Ishikawa (cell line): ENCODE results near the gene NPHP4.

Experiments
- CEBPB ChIP-seq: IDR thresholded peaks from 2 replicates; pipeline ENCODE4 v1.6.1; 2012
- CREB1 ChIP-seq: IDR thresholded peaks from 2 replicates; pipeline ENCODE4 v1.6.1; 2012; ENCODE audit warnings: low read depth
- EGR1 ChIP-seq: IDR thresholded peaks from 2 replicates; pipeline ENCODE4 v1.6.1; 2012
- EP300 ChIP-seq: IDR thresholded peaks from 2 replicates; pipeline ENCODE4 v1.6.1; 2012; ENCODE audit warnings: borderline replicate concordance
- FOXM1 ChIP-seq: IDR thresholded peaks from 2 replicates; pipeline ENCODE4 v1.6.1; 2012; ENCODE audit warnings: low read depth, borderline replicate concordance
- NFIC ChIP-seq: IDR thresholded peaks from 2 replicates; pipeline ENCODE4 v1.6.1; 2012
- RAD21 ChIP-seq: IDR thresholded peaks from 2 replicates; pipeline ENCODE4 v1.6.1; 2012; ENCODE audit warnings: low read depth
- TAF1 ChIP-seq: IDR thresholded peaks from 2 replicates; pipeline ENCODE4 v1.6.1; 2012; ENCODE audit warnings: low read depth, mild to moderate bottlenecking
- TCF12 ChIP-seq: IDR thresholded peaks from 2 replicates; pipeline ENCODE4 v1.6.1; 2012; ENCODE audit warnings: low read depth
- TEAD4 ChIP-seq: IDR thresholded peaks from 2 replicates; pipeline ENCODE4 v1.6.1; 2012
- YY1 ChIP-seq: IDR thresholded peaks from 2 replicates; pipeline ENCODE4 v1.6.1; 2012; ENCODE audit warnings: low read depth
- ZBTB7A ChIP-seq: IDR thresholded peaks from 2 replicates; pipeline ENCODE4 v1.6.1; 2012; ENCODE audit warnings: low read depth
- TF ChIP-seq, protein P1 (sequence below): IDR thresholded peaks from 2 replicates; pipeline ENCODE4 v1.6.1; 2012
- TF ChIP-seq, protein P2 (sequence below): IDR thresholded peaks from 2 replicates; pipeline ENCODE4 v1.6.1; 2012
- TF ChIP-seq, protein P3 (sequence below): IDR thresholded peaks from 2 replicates; pipeline ENCODE4 v1.6.1; 2012; ENCODE audit warnings: low read depth, mild to moderate bottlenecking

The NPHP4 gene

DNA sequence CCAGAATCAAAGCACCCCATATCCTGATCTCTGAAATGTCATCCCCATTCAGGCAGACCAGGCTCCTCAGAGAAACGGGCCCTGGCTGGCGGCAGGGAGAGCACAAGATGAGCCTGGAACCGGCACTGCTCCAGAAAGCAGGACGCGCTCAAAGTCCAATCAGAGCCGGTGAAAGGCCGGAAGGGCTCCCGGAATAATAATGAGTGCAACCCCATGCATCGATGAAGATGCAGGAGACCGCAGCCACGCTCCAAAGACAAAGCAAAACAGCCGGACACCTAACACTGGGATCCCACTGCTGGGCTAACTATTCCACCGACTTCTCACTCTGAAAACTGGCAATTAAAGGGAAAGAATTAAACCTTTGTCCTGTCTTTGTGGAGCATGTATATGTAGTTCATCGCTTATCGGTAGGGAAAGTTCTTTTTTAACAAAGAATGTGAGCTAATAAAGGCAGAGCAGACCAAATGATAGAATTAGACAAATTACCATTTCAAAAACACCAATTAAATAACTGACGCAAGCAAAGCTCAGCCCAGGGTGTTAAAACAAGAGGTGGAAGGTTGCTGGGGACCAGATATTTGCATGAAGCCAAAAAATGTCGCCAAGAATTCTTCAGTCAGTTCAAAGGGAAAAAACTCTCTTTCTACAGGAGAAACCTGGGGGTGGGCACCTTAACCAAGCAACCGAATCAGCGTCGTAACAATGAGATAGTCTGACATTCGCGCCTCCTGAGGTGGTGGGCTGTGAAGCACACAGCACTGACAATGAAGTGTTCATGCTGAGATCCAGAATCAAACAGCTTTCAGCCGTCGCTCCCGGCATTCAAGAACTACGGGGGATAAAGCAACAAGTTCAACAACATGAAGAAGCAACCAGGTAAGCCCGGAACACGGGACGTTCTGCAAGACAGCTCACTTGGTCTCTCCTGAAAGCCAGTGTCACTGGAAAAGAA lies 95.2 kb downstream of the NPHP4 start:
- TF ChIP-seq, protein P1, sequence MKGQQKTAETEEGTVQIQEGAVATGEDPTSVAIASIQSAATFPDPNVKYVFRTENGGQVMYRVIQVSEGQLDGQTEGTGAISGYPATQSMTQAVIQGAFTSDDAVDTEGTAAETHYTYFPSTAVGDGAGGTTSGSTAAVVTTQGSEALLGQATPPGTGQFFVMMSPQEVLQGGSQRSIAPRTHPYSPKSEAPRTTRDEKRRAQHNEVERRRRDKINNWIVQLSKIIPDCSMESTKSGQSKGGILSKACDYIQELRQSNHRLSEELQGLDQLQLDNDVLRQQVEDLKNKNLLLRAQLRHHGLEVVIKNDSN: no peak
- TF ChIP-seq EP300 (no peak), CEBPB (no peak), TAF1 (no peak), NFIC (no peak), TEAD4 (no peak), CREB1 (no peak), YY1 (no peak), ZBTB7A (no peak), EGR1 (no peak), TCF12 (no peak), RAD21 (no peak), FOXM1 (no peak)
- TF ChIP-seq, protein P2, sequence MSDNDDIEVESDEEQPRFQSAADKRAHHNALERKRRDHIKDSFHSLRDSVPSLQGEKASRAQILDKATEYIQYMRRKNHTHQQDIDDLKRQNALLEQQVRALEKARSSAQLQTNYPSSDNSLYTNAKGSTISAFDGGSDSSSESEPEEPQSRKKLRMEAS: no peak
- TF ChIP-seq, protein P3, sequence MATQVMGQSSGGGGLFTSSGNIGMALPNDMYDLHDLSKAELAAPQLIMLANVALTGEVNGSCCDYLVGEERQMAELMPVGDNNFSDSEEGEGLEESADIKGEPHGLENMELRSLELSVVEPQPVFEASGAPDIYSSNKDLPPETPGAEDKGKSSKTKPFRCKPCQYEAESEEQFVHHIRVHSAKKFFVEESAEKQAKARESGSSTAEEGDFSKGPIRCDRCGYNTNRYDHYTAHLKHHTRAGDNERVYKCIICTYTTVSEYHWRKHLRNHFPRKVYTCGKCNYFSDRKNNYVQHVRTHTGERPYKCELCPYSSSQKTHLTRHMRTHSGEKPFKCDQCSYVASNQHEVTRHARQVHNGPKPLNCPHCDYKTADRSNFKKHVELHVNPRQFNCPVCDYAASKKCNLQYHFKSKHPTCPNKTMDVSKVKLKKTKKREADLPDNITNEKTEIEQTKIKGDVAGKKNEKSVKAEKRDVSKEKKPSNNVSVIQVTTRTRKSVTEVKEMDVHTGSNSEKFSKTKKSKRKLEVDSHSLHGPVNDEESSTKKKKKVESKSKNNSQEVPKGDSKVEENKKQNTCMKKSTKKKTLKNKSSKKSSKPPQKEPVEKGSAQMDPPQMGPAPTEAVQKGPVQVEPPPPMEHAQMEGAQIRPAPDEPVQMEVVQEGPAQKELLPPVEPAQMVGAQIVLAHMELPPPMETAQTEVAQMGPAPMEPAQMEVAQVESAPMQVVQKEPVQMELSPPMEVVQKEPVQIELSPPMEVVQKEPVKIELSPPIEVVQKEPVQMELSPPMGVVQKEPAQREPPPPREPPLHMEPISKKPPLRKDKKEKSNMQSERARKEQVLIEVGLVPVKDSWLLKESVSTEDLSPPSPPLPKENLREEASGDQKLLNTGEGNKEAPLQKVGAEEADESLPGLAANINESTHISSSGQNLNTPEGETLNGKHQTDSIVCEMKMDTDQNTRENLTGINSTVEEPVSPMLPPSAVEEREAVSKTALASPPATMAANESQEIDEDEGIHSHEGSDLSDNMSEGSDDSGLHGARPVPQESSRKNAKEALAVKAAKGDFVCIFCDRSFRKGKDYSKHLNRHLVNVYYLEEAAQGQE: no peak

DNA sequence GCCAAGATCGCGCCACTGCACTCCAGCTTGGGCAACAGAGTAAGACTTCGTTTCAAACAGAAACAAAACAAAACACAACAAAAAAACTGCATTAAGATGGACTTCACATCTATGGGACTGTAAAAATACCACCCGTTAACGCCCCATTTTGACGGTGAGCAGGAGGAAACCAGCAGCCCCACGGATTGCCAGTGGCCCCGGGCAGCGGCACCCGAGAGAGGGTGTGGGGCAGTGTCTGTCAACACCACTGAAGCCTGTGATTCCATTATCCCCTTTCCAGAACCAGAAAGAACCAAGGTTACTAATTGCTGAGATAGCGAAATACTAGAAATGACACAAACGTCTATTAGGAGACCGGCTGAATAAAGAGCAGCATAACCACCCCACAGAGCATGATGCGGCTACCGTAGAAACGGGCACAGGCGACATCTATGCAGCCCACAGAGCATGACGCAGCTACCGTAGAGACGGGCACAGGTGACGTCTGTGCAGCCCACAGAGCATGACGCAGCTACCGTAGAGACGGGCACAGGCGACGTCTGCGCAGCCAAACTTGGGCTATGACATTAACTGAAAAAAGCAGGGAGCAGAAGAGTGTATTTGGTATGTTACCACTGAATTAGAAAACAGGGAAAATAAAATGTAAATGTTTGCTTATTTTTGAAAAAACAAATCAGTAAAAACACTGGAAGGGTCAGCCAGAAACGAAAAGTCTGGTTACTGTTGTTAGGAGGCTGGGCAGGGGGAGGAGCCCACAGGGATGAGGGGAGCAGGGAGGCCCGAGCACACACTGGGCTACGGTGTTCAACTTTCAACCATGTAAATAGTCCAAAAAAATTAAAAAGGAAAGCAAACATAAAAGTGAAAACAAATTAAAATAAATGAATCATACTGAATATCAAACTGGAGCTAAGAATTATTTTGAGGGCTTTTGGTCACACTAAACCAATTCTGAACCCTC lies 96.5 kb downstream of the NPHP4 start:
- TF ChIP-seq, protein P2: no peak
- TF ChIP-seq TCF12 (no peak), EP300 (no peak), EGR1 (no peak), CEBPB (no peak), TEAD4 (no peak), FOXM1 (no peak), TAF1 (no peak), YY1 (no peak), CREB1 (no peak), NFIC (no peak), RAD21 (no peak), ZBTB7A (no peak)
- TF ChIP-seq, protein P1: no peak
- TF ChIP-seq, protein P3: no peak

DNA sequence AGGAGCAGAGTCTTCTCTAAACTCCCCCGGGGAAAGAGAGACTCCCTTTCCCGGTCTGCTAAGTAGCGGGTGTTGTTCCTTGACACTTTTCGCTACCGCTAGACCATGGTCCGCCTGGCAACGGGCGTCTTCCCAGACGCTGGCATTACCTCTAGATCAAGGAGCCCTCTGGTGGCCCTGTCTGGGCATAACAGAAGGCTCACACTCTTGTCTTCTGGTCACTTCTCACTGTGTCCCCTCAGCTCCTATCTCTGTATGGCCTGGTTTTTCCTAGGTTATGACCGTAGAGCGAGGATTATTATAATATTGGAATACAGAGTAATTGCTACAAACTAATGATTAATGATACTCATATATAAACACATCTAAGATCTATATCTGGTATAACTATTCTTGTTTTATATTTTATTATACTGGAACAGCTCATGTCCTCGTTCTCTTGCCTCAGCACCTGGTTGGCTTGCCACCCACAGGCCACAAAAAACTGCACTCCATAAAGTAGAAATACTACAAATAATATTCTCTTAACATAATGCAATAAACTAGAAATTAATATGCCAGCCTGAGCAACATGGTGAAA lies 98.4 kb downstream of the NPHP4 start:
- peak; percentile 32 for TF ChIP-seq RAD21

DNA sequence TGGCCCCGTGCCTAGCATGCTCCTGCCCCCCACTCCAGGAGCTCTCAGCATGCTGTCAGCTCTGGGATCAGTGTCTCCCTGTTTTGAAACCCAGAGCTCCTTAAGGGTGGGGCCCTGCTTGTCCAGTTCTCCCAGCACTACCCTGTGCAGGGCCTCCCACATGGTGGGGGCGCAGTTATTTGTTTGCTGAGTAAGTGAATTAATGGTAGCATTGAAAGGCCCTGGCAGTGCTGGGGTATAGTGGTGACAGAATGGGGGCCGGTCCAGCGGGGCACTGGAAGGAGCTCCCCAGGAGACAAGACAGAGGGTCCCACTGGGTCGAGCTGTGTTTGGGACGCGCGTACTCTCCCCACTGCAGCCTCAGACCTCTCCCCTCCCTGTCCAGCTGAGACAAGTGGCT lies 99.9 kb downstream of the NPHP4 start:
- TF ChIP-seq YY1: no peak
- TF ChIP-seq EP300: no peak
- TF ChIP-seq, protein P1: no peak
- TF ChIP-seq RAD21: no peak
- TF ChIP-seq CEBPB: no peak
- TF ChIP-seq CREB1: no peak
- no peak for TF ChIP-seq FOXM1
